Activated naive CD8-positive, alpha-beta T cell treated with anti-CD3 and anti-CD28 coated beads, Interleukin-2, amount 50 U/mL, for 24 hours (primary cell): Measurements from ENCODE around the gene SLC16A12.
"Not testable (repeated sequence)": the region's sequence is repeated elsewhere in the genome, so short reads cannot be mapped to it uniquely, and the experiment has no call there.

Source experiments
- ATAC-seq: fragments of 150-1000 bp; cut with Tn5 transposase; one replicate; pipeline ENCODE4 v1.10.0; 2021
- DNase-seq: peaks from one replicate; pipeline ENCODE4 v3.0.0; 2021
- H3K27ac Mint-ChIP-seq: one replicate; pipeline ENCODE4 v1.8.0; 2021; ENCODE audit warnings: mild to moderate bottlenecking, mixed read lengths
- H3K27me3 Mint-ChIP-seq: one replicate; pipeline ENCODE4 v1.8.0; 2021; ENCODE audit warnings: mixed read lengths
- H3K36me3 Mint-ChIP-seq: one replicate; pipeline ENCODE4 v1.8.0; 2021; ENCODE audit warnings: low read depth, mixed read lengths
- H3K4me1 Mint-ChIP-seq: one replicate; pipeline ENCODE4 v1.8.0; 2021; ENCODE audit warnings: mixed read lengths
- H3K4me3 Mint-ChIP-seq: one replicate; pipeline ENCODE4 v1.8.0; 2021; ENCODE audit warnings: mild to moderate bottlenecking, moderate library complexity, mixed read lengths
- H3K9me3 Mint-ChIP-seq: one replicate; pipeline ENCODE4 v1.8.0; 2021; ENCODE audit warnings: mixed read lengths

Gene SLC16A12

GRCh38 chr10:89556600-89556999 lies 21.2 kb upstream of the SLC16A12 start:
- no peak for DNase-seq
- ATAC-seq: no peak
- Mint-ChIP-seq H3K36me3 (no peaks in the 10 kb centered on the region), H3K4me1 (no peaks in the 10 kb centered on the region), H3K4me3 (no peak overlapping the region), H3K27me3 (peaks cover 10% of the 10 kb centered on the region), H3K9me3 (no peaks in the 10 kb centered on the region), H3K27ac (no peak overlapping the region)

GRCh38 chr10:89555688-89556445 lies 20.5 kb upstream of the SLC16A12 start:
- H3K4me3 Mint-ChIP-seq: no peak overlapping the region
- H3K27ac Mint-ChIP-seq: no peak overlapping the region
- peaks cover 10% of the 10 kb centered on the region for H3K27me3 Mint-ChIP-seq
- ATAC-seq (no peak), DNase-seq (no peak)
- no peaks in the 10 kb centered on the region for H3K4me1 Mint-ChIP-seq
- no peaks in the 10 kb centered on the region for H3K36me3 Mint-ChIP-seq
- no peaks in the 10 kb centered on the region for H3K9me3 Mint-ChIP-seq

- H3K27me3 Mint-ChIP-seq: peaks cover 12% of the 10 kb centered on the region
- H3K4me1 Mint-ChIP-seq: no peaks in the 10 kb centered on the region
- no peak for DNase-seq
Measured at GRCh38 chr10:89554433-89554832, 19.0 kb upstream of the SLC16A12 start.

GRCh38 chr10:89553064-89553734 lies 17.8 kb upstream of the SLC16A12 start:
- H3K27me3 Mint-ChIP-seq: peaks cover 9% of the 10 kb centered on the region
- H3K4me1 Mint-ChIP-seq: no peaks in the 10 kb centered on the region
- H3K4me3 Mint-ChIP-seq: no peak overlapping the region
- ATAC-seq (no peak), DNase-seq (no peak)
- no peak overlapping the region for H3K27ac Mint-ChIP-seq
- no peaks in the 10 kb centered on the region for H3K9me3 Mint-ChIP-seq
- no peaks in the 10 kb centered on the region for H3K36me3 Mint-ChIP-seq

More at GRCh38 chr10:89554433-89554832, 19.0 kb upstream of the SLC16A12 start:
- no peaks in the 10 kb centered on the region for H3K9me3 Mint-ChIP-seq
- H3K27ac Mint-ChIP-seq: no peak overlapping the region
- no peak for ATAC-seq
- no peaks in the 10 kb centered on the region for H3K36me3 Mint-ChIP-seq
- H3K4me3 Mint-ChIP-seq: no peak overlapping the region

GRCh38 chr10:89552213-89552612 lies 16.8 kb upstream of the SLC16A12 start:
- Mint-ChIP-seq H3K27ac (no peak overlapping the region), H3K27me3 (peaks cover 9% of the 10 kb centered on the region), H3K9me3 (no peaks in the 10 kb centered on the region), H3K4me3 (no peak overlapping the region), H3K36me3 (no peaks in the 10 kb centered on the region), H3K4me1 (no peaks in the 10 kb centered on the region)
- DNase-seq (no peak), ATAC-seq (no peak)

- H3K27me3 Mint-ChIP-seq: peaks cover 6% of the 10 kb centered on the region
- H3K4me3 Mint-ChIP-seq: no peak overlapping the region
- no peak for DNase-seq
- no peaks in the 10 kb centered on the region for H3K4me1 Mint-ChIP-seq
- no peak overlapping the region for H3K27ac Mint-ChIP-seq
- H3K9me3 Mint-ChIP-seq: no peaks in the 10 kb centered on the region
- ATAC-seq: no peak
- H3K36me3 Mint-ChIP-seq: no peaks in the 10 kb centered on the region
Measured at GRCh38 chr10:89550509-89550908, 15.1 kb upstream of the SLC16A12 start.

- H3K4me1 Mint-ChIP-seq: no peaks in the 10 kb centered on the region
- no peak overlapping the region for H3K27ac Mint-ChIP-seq
- H3K27me3 Mint-ChIP-seq: peaks cover 6% of the 10 kb centered on the region
- DNase-seq (no peak), ATAC-seq (no peak)
- H3K9me3 Mint-ChIP-seq: no peaks in the 10 kb centered on the region
- H3K4me3 Mint-ChIP-seq: no peak overlapping the region
- H3K36me3 Mint-ChIP-seq: no peaks in the 10 kb centered on the region
Measured at GRCh38 chr10:89549510-89549909, 14.1 kb upstream of the SLC16A12 start.

- Mint-ChIP-seq H3K4me1 (no peaks in the 10 kb centered on the region), H3K27me3 (peaks cover 6% of the 10 kb centered on the region), H3K9me3 (no peaks in the 10 kb centered on the region), H3K4me3 (no peak overlapping the region), H3K36me3 (no peaks in the 10 kb centered on the region), H3K27ac (no peak overlapping the region)
- DNase-seq (no peak), ATAC-seq (no peak)
Measured at GRCh38 chr10:89548673-89549072, 13.3 kb upstream of the SLC16A12 start.

- no peak for ATAC-seq
Measured at GRCh38 chr10:89547853-89548513, 12.6 kb upstream of the SLC16A12 start.

GRCh38 chr10:89546651-89547050 lies 11.3 kb upstream of the SLC16A12 start:
- not testable (repeated sequence) for ATAC-seq, H3K27ac Mint-ChIP-seq, H3K27me3 Mint-ChIP-seq, DNase-seq, H3K9me3 Mint-ChIP-seq, H3K4me3 Mint-ChIP-seq, H3K4me1 Mint-ChIP-seq, H3K36me3 Mint-ChIP-seq

More at GRCh38 chr10:89547853-89548513, 12.6 kb upstream of the SLC16A12 start:
- H3K36me3 Mint-ChIP-seq: no peaks in the 10 kb centered on the region
- H3K4me1 Mint-ChIP-seq: no peaks in the 10 kb centered on the region
- H3K27me3 Mint-ChIP-seq: peaks cover 6% of the 10 kb centered on the region
- no peak overlapping the region for H3K4me3 Mint-ChIP-seq
- no peak overlapping the region for H3K27ac Mint-ChIP-seq
- no peaks in the 10 kb centered on the region for H3K9me3 Mint-ChIP-seq
- no peak for DNase-seq

- Mint-ChIP-seq H3K9me3 (no peaks in the 10 kb centered on the region), H3K4me1 (no peaks in the 10 kb centered on the region), H3K4me3 (no peak overlapping the region), H3K27ac (no peak overlapping the region), H3K27me3 (peaks cover 20% of the 10 kb centered on the region), H3K36me3 (no peaks in the 10 kb centered on the region)
- DNase-seq (no peak), ATAC-seq (no peak)
Measured at GRCh38 chr10:89543841-89544240, 8.4 kb upstream of the SLC16A12 start.

GRCh38 chr10:89540420-89540949 lies 5.1 kb upstream of the SLC16A12 start:
- H3K36me3 Mint-ChIP-seq: no peaks in the 10 kb centered on the region
- DNase-seq (no peak), ATAC-seq (no peak)
- peaks cover 42% of the 10 kb centered on the region for H3K27me3 Mint-ChIP-seq
- peaks cover 3% of the 10 kb centered on the region for H3K4me1 Mint-ChIP-seq
- no peaks in the 10 kb centered on the region for H3K9me3 Mint-ChIP-seq
- no peak overlapping the region for H3K27ac Mint-ChIP-seq
- no peak overlapping the region for H3K4me3 Mint-ChIP-seq

- H3K9me3 Mint-ChIP-seq: no peaks in the 10 kb centered on the region
- H3K4me3 Mint-ChIP-seq: no peak overlapping the region
- DNase-seq: no peak
- H3K36me3 Mint-ChIP-seq: no peaks in the 10 kb centered on the region
- ATAC-seq: no peak
- H3K27ac Mint-ChIP-seq: no peak overlapping the region
- peaks cover 9% of the 10 kb centered on the region for H3K4me1 Mint-ChIP-seq
- H3K27me3 Mint-ChIP-seq: peaks cover 65% of the 10 kb centered on the region
Measured at GRCh38 chr10:89537364-89537763, 2.0 kb upstream of the SLC16A12 start.

- Mint-ChIP-seq H3K4me3 (peak overlapping the region; percentile 53), H3K27me3 (peaks cover 75% of the 10 kb centered on the region)
Measured at GRCh38 chr10:89536013-89536354, 590 bp upstream of the SLC16A12 start.

GRCh38 chr10:89534826-89535166 lies 598 bp downstream of the SLC16A12 start:
- no peak for ATAC-seq
- no peak for DNase-seq
- Mint-ChIP-seq H3K9me3 (no peaks in the 10 kb centered on the region), H3K27ac (no peak overlapping the region), H3K27me3 (peaks cover 76% of the 10 kb centered on the region), H3K4me3 (peak overlapping the region; percentile 30), H3K36me3 (no peaks in the 10 kb centered on the region), H3K4me1 (peaks cover 9% of the 10 kb centered on the region)

More at GRCh38 chr10:89536013-89536354, 590 bp upstream of the SLC16A12 start:
- no peaks in the 10 kb centered on the region for H3K36me3 Mint-ChIP-seq
- ATAC-seq (no peak), DNase-seq (no peak)
- H3K9me3 Mint-ChIP-seq: no peaks in the 10 kb centered on the region
- no peak overlapping the region for H3K27ac Mint-ChIP-seq
- H3K4me1 Mint-ChIP-seq: peaks cover 9% of the 10 kb centered on the region
